GM21786 (cell line): ENCODE data around the gene ICAM3.
A peak's percentile ranks its signal among the peaks of the same experiment; 100 is the strongest.
"Not testable (repeated sequence)": the region's sequence is repeated elsewhere in the genome, so short reads cannot be mapped to it uniquely, and the experiment has no call there.

Source experiments
- ATAC-seq: cut with Tn5 transposase; IDR thresholded peaks from one replicate; pipeline ENCODE4 v1.9.1; 2021; ENCODE audit not compliant: unreplicated experiment

The ICAM3 gene

DNA sequence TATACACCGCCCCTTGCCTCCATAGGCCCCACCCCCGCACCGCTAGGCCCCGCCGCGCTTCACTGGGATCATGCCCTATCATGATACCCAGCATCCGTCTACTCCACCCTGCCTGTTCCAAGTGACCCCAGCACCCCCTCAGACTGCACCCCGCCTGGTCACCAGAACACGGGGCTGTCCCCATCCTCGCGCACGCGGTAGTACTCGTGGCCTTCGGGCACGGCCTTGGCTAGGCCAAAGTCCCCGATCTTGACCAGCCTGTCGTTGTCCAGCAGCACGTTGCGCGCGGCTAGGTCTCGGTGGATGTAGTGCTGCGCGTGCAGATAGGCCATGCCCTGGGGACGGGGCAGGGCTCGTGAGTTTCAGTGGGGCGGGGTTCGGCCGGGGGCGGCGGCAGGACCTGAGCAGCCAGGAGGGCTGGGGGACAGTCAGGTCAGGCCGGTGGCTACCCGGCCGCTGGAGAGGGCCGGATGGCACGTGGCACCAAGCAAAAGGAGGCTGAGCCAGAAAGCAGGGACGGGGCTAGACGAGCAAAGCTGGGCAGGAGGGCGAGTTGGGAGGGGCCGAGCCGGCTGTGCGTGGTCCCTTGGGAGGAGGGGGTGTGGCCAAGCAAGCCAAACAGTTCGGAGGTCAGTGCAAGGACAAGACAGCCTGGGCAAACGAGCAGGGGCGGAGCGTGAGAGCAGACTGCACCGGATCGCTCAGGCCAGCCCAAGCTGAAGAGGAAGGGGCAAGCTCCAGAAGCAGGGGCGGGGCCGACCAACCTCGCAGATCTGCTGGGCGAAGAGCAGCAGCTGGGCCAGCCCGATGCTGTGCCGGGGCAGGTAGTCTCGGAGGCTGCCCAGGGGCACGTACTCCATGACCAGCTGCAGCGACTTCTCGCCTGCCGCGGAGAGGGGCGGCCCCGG lies 13.6 kb upstream of the ICAM3 start:
- ATAC-seq: no peak

DNA sequence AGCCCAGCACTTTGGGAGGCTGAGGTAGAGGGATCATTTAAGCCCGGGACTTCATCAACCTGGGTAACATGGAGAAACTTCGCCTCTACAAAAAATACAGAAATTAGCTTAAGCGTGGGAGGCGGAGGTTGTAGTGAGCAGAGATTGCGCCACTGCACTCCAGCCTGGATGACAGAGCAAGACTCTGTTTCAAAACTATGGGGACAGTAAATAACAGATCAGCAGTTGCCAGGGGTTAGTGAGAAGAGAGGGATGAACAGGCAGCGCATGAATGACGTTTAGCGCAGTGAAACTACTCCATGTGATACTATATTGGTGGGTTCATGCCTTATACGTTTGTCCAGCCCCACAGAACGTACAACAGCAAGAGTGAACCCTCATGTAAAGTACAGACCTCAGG lies 7.1 kb upstream of the ICAM3 start:
- ATAC-seq: no peak

DNA sequence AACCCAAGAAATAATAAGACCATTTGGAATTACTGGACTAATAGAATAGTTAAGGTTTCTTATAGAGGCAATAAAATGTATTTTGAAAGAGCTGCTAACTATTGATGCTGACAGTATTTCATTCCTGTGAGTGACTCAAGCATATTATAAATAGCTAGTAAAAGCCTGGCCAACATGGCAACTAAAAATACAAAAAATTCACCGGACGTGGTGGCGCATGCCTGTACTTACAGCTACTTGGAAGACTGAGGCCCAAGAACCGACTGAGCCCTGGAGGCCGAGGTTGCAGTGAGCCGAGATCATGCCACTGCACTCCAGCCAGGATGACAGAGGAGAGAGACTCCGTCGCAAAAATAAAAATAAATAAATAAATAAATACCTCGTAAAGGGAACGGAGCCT lies 5.4 kb upstream of the ICAM3 start:
- no peak for ATAC-seq

DNA sequence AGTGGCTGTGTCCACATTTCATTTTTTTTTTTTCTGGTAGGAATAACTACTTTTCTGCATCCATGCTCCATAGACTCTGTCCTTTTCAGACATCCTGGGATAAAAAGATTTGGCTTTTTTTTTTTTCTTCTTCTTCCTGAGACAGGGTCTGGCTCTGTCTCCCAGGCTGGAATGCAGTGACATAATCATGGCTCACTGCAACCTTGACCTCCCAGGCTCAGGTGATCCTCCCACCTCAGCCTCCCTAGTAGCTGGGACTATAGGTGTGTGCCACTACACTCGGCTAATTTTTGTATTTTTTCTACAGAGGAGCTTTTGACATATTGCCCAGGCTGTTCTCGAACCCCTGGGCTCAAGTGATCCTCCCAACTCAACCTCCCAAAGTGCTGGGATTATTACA lies 4.1 kb upstream of the ICAM3 start:
- no peak for ATAC-seq

DNA sequence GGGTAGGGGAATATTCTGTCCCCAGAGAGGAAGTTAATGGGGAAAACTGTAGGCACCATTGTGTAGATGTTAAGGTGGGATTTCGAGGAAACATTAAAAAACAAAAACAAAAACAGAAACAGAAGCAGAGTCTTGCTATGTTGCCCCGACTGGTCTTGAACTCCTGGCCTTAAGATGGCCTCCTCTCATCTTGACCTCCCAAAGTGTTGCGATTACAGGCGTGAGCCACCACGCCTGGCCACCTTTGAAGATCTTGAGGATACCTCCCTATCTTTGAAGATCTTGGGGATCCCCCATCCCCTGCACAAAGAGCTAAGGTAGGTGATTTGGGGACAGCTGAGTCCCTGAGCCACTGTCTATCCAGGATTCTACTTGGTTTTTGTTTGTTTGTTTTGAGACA lies 553 bp upstream of the ICAM3 start:
- ATAC-seq: no peak

DNA sequence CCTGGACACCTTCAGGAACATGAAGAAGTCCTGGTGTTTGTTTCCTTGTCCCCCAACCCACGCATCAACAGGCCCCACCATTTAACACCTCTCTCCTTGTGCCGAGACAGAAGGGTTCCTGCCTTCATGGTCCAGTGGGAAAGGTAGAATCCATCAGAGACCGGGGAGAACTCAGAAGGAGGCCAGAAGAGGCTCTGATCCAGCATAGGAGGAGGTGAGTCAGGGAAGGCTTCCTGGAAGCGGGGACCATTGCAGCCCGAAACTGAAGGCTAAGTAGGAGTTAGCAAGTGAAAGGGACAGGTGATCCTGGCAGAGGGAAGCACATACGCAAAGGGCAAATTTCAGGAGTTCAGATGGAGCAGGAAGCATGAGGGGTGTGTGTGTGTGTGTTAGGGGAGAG lies 484 bp downstream of the ICAM3 start:
- ATAC-seq: no peak

DNA sequence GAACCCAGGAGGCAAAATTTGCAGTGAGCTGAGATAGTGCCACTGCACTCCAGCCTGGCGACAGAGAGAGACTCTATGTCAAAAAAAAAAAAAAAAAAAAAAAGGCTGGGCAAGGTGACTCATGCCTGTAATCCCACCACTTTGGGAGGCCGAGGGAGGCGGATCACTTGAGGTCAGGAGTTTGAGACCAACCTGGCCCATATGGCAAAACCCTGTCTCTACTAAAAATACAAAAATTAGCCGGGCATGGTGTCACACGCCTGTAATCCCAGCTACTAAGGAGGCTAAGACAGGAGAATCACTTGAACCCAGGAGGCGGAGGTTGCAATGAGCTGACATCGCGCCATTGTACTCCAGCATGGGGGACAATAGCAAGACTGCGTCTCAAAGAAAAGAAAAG lies 2.7 kb downstream of the ICAM3 start:
- not testable (repeated sequence) for ATAC-seq

DNA sequence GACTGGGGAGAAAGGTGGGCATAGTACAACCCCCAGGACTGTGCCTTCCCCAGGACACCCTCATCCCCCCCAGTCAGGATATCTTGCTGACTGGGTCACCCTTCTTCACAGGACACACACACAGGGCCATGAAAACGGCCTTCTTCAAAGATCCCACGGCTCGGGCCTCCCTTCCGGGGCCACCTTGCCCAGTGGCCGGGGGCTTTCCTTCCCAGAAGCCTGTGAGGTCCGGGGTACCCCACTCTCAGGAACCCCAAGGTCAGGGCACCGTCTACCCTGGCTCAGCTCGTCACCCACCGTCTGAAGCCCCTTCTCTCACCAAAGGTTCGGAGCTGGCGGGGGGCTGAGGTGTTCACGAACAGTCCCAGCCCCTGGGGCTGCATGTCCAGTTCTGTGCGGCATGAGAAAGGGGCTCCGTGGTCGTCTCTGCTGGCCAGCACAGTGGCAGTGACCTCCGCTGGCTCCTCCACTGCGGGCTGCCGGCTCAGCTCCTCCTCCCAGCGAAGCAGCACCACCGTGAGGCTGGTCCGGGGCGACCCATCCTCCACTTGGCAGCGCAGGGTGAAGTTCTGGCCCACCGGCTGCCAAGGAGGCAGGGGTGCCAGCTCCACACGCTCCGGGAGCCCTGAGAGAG lies 4.0 kb downstream of the ICAM3 start:
- ATAC-seq: no peak

DNA sequence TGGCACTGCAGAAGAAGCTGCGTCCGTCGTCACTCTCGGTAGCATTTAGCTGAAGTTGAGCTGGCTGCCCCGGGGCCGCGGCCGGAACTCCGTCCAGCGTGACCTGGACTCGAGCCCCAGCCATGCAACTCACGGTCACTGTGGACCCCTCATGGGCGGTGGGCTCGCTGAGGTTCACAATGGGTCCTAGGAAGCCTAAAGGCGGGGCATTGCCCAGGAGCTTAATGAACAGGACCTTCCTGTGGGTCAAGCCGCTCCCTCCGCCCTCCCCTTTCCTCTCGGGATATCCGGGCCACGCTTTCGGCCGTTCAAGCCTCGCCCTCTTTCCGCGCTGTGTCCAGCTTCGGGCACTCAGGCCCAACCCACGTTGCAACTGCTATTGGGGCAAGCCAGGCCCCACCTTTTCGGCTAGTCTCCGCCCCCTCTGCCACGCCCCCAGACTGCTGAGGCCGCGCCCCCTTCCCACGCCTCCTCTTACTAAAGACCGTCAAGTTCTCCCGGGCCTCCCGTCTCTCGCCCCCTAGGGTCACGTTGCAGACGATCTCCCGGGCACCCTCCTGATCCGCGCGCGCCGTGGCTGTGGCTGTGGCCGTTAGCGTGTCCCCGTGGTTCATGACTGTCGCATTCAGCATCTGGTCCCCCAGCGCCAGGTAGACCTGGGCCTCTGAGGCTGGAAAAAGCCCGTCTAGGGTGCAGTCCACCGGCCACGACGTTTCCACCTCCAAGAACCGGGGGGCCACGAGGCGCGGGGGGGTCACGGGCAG lies 4.7 kb downstream of the ICAM3 start:
- no peak for ATAC-seq

DNA sequence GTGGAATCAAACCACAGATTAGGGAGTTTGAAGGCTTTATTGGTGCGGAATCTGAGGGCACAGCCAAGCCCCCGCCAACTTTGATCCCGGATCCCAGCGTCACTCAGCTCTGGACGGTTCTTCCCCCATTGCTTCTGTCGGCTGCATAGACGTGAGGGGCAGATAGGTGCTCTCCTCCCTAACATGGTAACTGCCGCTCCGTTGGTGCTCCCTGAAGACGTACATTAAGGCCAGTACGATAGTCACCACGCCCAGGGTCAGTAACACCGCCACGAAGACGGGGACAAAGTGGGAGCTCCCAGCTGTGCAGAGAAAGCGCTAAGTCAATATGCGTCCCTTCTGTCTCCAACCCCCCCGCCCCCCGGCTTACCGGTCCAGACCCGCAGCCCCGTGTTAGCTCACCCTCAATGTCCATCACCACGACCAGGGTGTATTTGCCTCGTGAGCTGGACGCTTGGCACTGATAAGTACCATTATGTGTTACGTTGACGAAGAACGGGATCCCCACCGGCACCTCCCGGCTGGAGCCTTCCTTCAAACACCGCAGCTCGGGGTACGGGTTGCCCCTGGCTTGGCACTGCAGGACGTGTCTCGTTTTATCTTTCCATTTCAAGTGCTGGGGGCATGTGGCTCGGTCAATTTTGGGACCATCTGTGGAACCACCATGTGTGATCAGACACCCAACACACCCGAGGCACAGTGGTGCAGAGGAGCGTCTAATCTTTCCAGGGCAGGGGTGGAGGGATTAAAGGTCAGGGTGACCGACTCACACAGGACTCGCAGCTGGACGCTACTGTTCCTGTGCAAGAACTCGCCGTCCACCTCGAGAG lies 5.5 kb downstream of the ICAM3 start:
- ATAC-seq: no peak

DNA sequence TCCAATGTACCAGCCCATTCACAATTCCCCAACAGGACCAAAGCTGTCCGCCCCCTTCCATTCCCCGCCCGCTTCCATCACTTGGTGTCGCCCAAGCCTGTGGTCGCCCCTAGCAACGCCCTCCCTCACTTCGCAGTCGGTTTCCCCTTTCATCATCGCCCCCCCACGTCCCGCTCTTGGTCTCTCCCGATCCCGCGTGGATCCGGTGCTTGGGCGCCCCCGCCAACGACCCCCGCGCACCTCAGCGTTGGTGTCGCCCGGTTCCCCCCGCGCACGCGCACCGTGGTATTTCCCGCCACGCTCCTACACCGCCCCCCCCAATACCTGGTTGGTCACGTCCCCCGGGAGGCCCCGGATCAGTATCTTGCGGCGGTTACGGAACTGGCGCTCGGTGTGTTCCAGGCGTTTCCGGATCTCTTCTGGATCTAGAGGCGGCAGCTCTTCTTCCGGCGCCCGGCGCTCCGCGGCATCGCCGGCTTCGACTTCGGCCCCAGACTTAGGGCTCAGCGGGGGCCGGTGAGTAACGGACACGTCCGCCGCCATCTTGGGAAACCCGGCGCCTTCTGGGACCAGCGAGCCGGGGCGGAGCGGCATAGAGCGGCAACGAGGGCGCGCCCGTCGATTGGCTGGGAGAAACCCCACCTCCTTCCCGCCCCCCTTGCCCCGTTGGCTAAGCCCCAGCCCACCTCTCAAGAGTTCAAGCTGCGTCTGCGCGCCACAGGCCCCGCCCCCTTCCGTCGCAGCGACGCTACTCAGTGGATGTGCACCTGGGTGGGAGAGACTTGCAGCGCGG lies 6.3 kb downstream of the ICAM3 start, which contains the start of gene RAVER1:
RAVER1 (minus strand) TSS at position 565 of the 793 bp plus-strand sequence; CDS start at position 543, 22 bp downstream.
- peak; percentile 86 for ATAC-seq

DNA sequence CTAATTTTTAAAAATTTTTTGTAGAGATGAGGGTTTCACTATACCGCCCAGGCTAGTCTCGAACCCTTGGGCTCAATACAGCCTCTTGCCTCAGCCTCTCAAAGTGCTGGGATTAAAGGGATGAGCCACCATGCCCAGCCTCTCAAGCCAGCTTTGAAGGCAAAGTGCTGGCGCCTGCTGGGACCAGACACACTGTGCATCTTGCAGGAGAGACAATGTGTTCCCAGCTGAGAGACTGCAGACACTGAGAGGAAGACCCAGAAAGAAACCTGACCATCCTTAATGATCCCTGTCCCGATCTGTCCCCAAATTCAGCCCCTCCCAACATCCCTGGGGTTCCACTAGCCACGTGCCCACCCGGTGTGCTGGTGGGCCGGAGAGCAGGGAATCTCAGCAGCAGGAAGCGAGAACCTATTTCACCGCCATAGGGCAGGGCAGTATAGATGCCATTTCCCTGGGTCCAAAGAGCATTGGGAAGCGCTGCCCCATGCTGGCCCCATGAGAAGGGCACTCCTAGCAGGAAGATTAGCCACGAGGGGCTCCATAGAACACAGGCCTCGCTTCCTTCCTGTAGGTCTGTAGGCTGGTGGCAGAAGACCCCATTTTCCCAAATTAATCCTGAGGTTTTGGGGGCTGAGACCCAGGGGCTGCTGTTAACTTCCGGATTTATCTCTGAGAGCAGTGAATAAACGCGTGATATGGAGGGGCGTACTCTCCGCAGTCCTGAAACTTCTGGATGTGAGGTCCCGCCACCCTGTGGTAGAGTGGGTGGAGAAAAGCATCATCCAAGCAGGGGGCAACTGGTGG lies 7.1 kb downstream of the ICAM3 start:
- no peak for ATAC-seq

DNA sequence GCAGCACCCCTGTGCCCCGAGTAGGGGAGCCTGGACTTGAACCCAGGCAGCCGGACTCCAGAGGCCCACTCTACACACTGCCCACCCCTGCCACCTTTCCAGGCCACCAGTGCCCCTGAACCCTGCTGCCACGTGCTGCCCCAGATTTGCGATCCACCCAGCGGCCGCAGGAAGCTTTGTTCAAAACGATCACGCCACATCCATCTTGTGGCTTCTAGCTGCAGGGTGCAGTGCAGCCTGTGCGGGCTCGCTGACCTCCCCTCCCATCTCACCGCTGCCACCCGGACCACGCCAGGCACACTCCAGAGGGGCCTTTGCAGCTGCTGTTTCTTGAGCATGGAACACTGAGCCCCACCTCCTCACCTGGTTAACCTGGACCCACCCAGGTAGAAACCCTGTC lies 9.9 kb downstream of the ICAM3 start:
- ATAC-seq: no peak

DNA sequence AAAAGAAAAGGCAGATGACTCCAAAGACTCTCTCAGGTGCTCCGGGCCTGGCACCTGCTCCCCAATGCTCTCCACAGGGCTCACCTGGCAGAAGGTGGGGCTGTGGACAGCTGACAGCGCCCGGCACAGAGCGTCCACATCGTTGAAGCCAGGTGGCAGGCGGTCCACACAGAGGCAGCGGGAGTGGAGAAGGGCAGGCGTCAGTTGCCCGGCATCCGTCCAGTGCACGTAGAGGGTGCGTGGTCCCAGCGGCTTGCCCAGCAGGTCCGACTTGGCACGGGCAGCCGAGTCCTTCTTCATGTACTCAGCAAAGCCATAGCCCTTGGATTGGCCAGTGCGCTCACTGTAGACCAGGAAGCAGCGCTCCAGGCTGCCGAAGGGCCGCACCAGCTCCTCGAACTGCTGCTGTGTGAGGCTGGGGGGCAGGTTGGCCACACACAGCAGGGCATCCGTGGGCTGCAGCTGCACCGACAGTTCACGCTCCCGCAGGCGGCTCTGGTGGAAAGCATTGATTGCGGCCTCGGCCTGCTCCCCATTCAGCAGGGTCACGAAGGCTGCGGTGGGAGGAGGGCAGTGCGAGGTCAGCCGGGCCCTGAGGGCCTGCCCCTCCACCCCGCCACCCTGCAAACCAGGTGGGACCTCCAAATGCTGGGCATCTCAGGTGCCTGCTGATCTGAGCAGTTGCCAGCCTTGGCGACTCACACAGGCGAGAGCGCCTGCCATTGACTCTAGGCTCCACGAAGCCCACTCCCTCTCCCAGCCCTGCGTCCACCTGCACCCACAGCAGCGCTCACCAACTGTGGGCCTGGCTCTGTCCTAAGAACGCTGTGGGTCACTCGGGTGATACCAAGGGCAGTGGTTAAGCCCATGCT lies 10.6 kb downstream of the ICAM3 start:
- ATAC-seq: no peak

DNA sequence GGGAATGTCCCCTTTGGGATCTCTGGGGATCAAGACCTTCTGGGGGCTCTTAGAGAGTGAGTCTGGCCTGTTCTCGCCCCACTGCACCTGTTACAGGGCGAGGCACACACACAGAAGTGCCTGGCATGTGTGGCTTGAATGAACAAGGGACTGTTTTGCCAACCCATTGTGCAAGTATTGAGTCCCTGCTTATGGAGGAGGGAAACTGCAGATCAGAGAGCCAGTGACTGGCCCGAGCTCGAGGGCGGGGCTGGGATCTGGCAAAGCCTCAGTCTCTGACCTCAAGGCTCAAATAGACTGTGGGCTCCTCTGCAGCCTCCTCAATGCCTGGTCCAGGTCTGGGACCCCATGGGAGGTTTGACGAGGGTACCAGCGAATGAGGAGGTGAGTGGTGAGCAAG lies 11.6 kb downstream of the ICAM3 start:
- no peak for ATAC-seq

DNA sequence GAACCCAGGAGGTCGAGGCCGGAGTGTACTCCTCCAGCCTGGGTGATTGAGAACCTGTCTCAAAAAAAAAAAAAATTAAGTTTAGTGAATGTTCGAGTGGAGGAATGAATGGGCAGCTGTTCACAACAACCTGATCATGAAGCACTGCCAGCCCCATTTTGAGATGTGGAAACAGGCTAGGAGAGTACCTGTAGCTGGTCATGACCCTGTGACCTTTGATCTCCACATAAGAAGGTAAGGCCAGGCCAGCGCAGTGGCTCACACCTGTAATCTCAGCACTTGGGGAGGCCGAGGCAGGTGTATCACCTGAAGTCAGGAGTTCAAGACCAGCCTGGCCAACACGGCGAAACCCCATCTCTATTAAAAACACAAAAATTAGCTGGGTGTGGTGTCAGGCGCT lies 13.7 kb downstream of the ICAM3 start:
- no peak for ATAC-seq

DNA sequence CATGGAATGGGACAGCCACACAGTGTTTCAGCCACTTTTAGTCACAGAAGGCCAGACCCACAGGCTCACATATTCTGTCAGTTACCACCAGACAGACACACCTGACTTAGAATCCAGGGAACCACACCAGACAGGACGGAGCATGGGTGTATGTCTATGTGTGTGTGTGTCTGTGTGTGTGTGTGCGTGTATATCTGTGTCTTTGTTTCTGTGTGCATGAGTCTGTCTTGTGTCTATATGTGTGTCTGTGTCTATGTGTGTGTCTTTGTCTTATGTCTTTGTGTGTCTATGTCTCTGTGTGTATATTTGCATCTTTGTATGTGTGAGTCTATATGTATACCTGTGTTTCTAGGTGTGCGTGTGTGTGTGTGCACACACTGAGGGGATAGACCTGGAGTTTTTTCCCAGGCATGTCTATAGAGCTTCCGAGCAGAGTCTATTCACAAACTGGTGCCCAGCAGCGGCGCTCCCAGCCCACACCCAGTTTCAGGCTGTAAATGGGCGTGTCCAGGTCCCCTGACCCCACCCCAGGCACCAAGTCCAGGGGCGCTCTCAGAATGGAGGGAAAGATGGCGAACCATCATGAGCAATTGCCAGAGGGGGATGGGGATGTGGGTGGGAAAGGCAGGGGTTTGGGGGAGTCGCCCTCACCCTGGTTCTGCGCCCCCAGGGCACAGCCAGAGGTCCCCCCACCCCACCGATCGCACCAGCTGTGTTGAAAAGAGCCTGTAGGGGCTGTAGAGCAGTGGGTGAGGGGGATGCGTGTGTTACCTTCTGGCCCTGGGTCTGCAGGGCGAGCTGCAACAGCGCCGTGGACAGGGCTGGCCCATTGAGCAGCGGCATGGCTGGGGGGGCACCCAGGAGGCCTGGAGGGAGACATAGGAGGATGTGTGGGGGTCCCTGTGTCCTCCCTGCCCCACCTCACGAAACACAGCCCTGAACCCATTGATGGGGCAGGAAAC lies 17.3 kb downstream of the ICAM3 start:
- no peak for ATAC-seq
